ENCODE measurements around the gene TMEM151A. TPM values are rescaled to one million over a fixed set of nuclear protein-coding genes. Genes with fewer than 3 reads are reported as not detected.

The TMEM151A gene
- total and polyA plus RNA-seq, 4 donors: 0.13 TPM; not detected in 3

DNA sequence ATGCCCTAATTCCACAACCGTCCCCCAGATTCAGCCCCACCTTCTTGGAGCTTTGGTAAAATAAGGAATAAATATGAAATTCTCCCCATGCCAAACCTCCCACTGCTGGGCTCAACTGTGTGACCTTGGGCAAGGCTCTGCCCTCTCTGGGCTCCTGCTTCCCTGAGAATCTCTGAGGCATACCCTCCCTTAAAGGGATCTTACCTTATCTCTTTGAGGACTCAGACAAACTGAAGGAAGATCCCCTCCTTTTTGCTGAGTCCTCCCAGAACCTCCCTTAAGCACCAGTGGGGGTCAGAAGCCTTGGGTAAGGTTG lies 22.4 kb downstream of the TMEM151A start:
- 87 to 89% methylated on average over 1 of the region's 1 CpG for WGBS, 2 donors
- no peaks in the 10 kb centered on the region for H3K36me3 ChIP-seq (ENCODE audit: control insufficient read depth in 1 of 2, insufficient read depth in 2 of 2, low read length in 1 of 2)
- H3K9me3 ChIP-seq (ENCODE audit: control insufficient read depth, low read length): no peaks in the 10 kb centered on the region
- ATAC-seq (ENCODE audit: low FRiP score) (no peak), DNase-seq (no peak)
- H3K4me3 ChIP-seq (ENCODE audit: low read length in 2 of 2): no peak overlapping the region
- no peaks in the 10 kb centered on the region for H3K27me3 ChIP-seq (ENCODE audit: control insufficient read depth in 1 of 2, insufficient read depth in 2 of 2, low read length in 1 of 2)
- no peak overlapping the region for H3K27ac ChIP-seq (ENCODE audit: low read depth in 1 of 2, low read length in 2 of 2)
- intact Hi-C loops (cut with DNase I): loop anchor here in 1 of 2 donors (1.0 kb wide), 1 partner anchor 75 kb away; no protein-coding TSS in a partner anchor
- H3K4me1 ChIP-seq (ENCODE audit: control insufficient read depth in 1 of 2, insufficient read depth in 2 of 2, low read length in 2 of 2): no peaks in the 10 kb centered on the region

DNA sequence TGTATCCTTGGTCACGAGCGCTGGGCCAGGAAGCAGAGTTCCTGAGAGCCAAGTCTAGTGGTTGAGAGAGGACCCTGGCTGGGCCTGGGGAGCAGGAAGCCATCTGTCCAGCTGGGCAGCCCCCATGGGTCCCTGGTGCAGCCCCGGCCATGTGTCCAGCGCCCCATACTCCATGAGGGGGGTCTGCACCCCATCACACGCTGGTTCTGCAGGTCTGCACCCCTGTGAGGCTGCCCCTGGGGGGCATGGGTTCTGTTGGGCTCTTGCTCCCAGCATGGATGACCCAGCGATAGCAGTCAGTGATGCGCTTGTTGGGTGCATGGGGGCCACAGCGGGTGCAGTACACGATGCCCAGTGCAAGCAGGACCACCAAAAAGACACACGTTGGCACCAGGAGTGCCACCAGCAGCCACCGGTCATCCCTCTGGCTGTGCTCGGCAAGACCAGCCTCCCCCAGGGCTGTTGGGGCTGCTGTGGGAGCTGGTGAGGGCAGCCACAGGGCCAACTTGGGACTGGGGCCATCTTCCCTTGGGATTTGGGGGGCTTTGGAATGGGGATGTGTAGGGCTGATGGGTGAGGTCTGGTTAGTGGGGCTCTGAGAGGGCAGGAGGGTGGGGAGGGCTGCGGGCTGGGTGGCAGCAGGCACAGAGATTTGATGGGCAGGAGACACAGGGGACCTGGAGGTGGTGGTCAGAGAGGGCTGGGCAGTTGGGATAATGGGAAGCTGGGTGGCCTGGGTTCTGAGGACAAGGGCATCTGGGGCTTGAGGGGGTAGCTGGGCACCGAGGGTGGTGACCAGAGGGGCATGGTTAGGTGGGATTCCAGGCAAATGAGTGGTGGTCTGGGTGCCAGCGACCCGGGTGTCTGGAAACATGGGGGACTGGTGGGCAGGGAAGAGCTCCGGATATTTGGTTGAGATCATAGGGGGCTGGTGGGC lies 23.1 kb downstream of the TMEM151A start:
- intact Hi-C loops (cut with DNase I): loop anchor here in 1 of 2 donors (1.0 kb wide), 1 partner anchor 74 kb away; no protein-coding TSS in a partner anchor
- Histone ChIP-seq H3K9me3 (ENCODE audit: control insufficient read depth, low read length) (no peaks in the 10 kb centered on the region), H3K27me3 (ENCODE audit: control insufficient read depth in 1 of 2, insufficient read depth in 2 of 2, low read length in 1 of 2) (no peaks in the 10 kb centered on the region), H3K4me1 (ENCODE audit: control insufficient read depth in 1 of 2, insufficient read depth in 2 of 2, low read length in 2 of 2) (no peaks in the 10 kb centered on the region), H3K4me3 (ENCODE audit: low read length in 2 of 2) (no peak overlapping the region), H3K27ac (ENCODE audit: low read depth in 1 of 2, low read length in 2 of 2) (no peak overlapping the region), H3K36me3 (ENCODE audit: control insufficient read depth in 1 of 2, insufficient read depth in 2 of 2, low read length in 1 of 2) (no peaks in the 10 kb centered on the region)
- DNase-seq: no peak
- no peak for ATAC-seq (ENCODE audit: low FRiP score)
- 91% methylated on average over 17 of the region's 17 CpGs for WGBS, 2 donors

DNA sequence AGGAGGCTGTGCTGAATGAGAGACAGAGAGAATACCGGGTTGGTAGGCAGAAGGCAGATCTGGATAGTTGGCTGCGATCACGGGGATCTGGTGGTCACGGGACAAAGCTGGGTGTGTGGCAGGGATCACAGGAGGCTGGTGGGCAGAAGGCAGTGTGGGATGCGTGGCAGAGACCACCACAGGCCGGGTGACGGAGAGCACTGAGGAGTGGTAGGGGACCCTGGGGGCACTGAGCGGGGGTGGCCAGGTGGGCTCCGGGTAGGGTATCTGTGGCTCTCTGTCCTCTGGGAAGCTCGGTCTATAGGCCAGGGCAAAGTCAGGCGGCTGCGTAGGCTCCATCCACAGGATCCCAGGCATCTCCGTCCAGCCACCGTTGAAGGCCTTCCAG lies 23.8 kb downstream of the TMEM151A start:
- intact Hi-C loops (cut with DNase I): no loop called here
- H3K4me3 ChIP-seq (ENCODE audit: low read length in 2 of 2): no peak overlapping the region
- H3K9me3 ChIP-seq (ENCODE audit: control insufficient read depth, low read length): no peaks in the 10 kb centered on the region
- DNase-seq (no peak), ATAC-seq (ENCODE audit: low FRiP score) (no peak)
- H3K36me3 ChIP-seq (ENCODE audit: control insufficient read depth in 1 of 2, insufficient read depth in 2 of 2, low read length in 1 of 2): no peaks in the 10 kb centered on the region
- no peaks in the 10 kb centered on the region for H3K4me1 ChIP-seq (ENCODE audit: control insufficient read depth in 1 of 2, insufficient read depth in 2 of 2, low read length in 2 of 2)
- no peaks in the 10 kb centered on the region for H3K27me3 ChIP-seq (ENCODE audit: control insufficient read depth in 1 of 2, insufficient read depth in 2 of 2, low read length in 1 of 2)
- 92 to 93% methylated on average over 14 of the region's 14 CpGs for WGBS, 2 donors
- no peak overlapping the region for H3K27ac ChIP-seq (ENCODE audit: low read depth in 1 of 2, low read length in 2 of 2)

DNA sequence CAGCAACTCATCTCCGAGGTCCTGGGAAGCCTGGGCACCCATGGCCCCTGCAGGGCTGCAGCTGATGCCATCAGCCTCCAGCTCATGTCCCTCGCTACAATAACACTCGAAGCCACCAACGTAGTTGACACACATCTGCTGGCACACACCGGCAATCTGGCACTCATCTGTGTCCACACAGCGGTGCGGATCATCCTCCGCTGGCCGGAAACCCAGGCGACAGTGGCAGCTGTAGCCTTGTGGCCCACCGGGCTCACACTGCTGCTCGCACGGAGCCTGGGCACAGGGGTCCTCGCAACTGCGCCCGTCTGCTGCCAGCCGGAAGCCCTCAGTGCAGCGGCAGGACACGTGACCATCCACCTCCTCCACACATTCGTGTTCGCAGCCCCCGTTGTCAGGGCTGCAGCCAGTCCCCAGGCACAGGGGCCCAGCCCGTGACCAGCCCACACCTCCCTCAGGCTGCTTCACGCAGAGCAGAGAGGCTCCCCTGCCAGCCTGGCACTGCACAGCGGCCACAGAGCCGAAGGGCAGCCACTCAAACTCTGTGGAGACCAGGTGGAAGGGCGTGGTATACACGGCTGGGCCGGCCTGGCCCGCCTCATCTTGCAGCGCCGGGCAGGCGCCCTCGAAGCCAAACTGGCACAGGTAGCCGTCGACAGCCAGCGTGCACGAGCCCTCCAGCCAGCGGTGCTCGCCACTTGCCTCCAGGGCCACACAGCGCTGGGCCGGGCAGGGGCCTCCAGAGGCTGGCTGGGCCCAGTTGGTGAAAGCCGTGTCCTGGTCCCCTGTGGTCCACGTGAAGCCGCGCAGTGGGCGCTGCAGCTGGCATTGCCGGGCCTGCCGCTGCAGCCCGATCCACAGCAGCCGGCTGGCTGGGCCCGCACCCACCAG lies 24.5 kb downstream of the TMEM151A start:
- Histone ChIP-seq H3K4me1 (ENCODE audit: control insufficient read depth in 1 of 2, insufficient read depth in 2 of 2, low read length in 2 of 2) (no peaks in the 10 kb centered on the region), H3K27ac (ENCODE audit: low read depth in 1 of 2, low read length in 2 of 2) (no peak overlapping the region), H3K4me3 (ENCODE audit: low read length in 2 of 2) (peak overlapping the region in 1 of 2 donors; percentile 2), H3K9me3 (ENCODE audit: control insufficient read depth, low read length) (no peaks in the 10 kb centered on the region), H3K27me3 (ENCODE audit: control insufficient read depth in 1 of 2, insufficient read depth in 2 of 2, low read length in 1 of 2) (no peaks in the 10 kb centered on the region), H3K36me3 (ENCODE audit: control insufficient read depth in 1 of 2, insufficient read depth in 2 of 2, low read length in 1 of 2) (no peaks in the 10 kb centered on the region)
- no peak for DNase-seq
- no peak for ATAC-seq (ENCODE audit: low FRiP score)
- intact Hi-C loops (cut with DNase I): no loop called here
- 38 to 49% methylated on average over 52 of the region's 52 CpGs for WGBS, 2 donors

DNA sequence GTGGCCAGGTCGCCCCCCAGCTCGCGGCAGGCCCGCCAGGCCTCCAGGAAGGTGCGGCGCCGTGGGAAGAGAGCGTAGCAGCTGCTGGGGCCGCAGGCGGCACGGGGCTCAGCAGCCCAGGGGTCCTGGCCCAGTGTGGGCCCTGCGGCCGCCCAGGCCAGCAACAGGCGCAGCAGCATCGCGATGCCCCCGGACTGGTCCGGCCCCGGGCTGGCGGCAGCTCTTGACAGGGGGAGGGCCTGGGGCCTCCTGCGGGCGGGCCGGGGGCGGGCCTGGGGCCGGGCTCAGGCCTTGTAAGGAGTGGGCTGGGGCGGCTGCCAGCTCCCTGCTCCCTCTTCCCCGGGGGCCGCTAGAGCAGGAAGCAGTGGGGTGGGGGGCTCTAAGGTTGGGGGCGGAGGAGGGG lies 25.2 kb downstream of the TMEM151A start, which contains the start of gene CD248:
Gene CD248 (minus strand): TSS at position 196 of the 403 bp plus-strand sequence. CDS start 17 bp downstream, at position 179.
- Histone ChIP-seq H3K27me3 (ENCODE audit: control insufficient read depth in 1 of 2, insufficient read depth in 2 of 2, low read length in 1 of 2) (no peaks in the 10 kb centered on the region), H3K4me3 (ENCODE audit: low read length in 2 of 2) (peak within 1 kb of the TSS in 1 of 2 donors; percentile 2), H3K9me3 (ENCODE audit: control insufficient read depth, low read length) (no peaks in the 10 kb centered on the region), H3K36me3 (ENCODE audit: control insufficient read depth in 1 of 2, insufficient read depth in 2 of 2, low read length in 1 of 2) (no peaks in the 10 kb centered on the region), H3K27ac (ENCODE audit: low read depth in 1 of 2, low read length in 2 of 2) (no peak within 1 kb of the TSS), H3K4me1 (ENCODE audit: control insufficient read depth in 1 of 2, insufficient read depth in 2 of 2, low read length in 2 of 2) (no peaks in the 10 kb centered on the region)
- intact Hi-C loops (cut with DNase I): no loop called here
- DNase-seq (peak; percentile 85 to 90), ATAC-seq (ENCODE audit: low FRiP score) (peak; percentile 62)
- 4 to 5% methylated on average over 11 to 29 of the region's 29 CpGs for WGBS, 2 donors

DNA sequence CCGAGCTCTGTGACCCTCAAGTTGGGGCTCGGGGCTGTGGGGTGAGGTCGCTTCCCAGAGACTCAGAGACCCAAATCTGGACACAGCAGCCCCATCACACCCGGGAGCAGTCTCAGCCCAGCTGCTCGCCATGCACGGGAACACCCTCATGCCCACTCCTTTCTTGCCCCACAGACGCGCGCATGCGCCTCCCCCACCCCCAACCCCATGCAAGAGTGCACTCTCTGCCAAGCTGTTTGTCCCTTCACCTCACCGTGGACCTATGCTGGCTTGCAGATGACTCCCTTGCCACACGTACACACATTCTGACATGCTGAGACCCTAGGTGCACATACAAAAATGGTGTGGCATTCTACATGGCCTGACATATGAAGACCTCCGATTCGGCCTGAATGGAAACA lies 25.6 kb downstream of the TMEM151A start:
- no peak overlapping the region for H3K4me3 ChIP-seq (ENCODE audit: low read length in 2 of 2)
- H3K27me3 ChIP-seq (ENCODE audit: control insufficient read depth in 1 of 2, insufficient read depth in 2 of 2, low read length in 1 of 2): no peaks in the 10 kb centered on the region
- ATAC-seq (ENCODE audit: low FRiP score): no peak
- WGBS, 2 donors: 1 to 2% methylated on average over 10 to 14 of the region's 14 CpGs
- H3K4me1 ChIP-seq (ENCODE audit: control insufficient read depth in 1 of 2, insufficient read depth in 2 of 2, low read length in 2 of 2): no peaks in the 10 kb centered on the region
- H3K27ac ChIP-seq (ENCODE audit: low read depth in 1 of 2, low read length in 2 of 2): no peak overlapping the region
- no peaks in the 10 kb centered on the region for H3K9me3 ChIP-seq (ENCODE audit: control insufficient read depth, low read length)
- DNase-seq: peak in 1 of 2 donors; percentile 68
- H3K36me3 ChIP-seq (ENCODE audit: control insufficient read depth in 1 of 2, insufficient read depth in 2 of 2, low read length in 1 of 2): no peaks in the 10 kb centered on the region
- intact Hi-C loops (cut with DNase I): no loop called here

DNA sequence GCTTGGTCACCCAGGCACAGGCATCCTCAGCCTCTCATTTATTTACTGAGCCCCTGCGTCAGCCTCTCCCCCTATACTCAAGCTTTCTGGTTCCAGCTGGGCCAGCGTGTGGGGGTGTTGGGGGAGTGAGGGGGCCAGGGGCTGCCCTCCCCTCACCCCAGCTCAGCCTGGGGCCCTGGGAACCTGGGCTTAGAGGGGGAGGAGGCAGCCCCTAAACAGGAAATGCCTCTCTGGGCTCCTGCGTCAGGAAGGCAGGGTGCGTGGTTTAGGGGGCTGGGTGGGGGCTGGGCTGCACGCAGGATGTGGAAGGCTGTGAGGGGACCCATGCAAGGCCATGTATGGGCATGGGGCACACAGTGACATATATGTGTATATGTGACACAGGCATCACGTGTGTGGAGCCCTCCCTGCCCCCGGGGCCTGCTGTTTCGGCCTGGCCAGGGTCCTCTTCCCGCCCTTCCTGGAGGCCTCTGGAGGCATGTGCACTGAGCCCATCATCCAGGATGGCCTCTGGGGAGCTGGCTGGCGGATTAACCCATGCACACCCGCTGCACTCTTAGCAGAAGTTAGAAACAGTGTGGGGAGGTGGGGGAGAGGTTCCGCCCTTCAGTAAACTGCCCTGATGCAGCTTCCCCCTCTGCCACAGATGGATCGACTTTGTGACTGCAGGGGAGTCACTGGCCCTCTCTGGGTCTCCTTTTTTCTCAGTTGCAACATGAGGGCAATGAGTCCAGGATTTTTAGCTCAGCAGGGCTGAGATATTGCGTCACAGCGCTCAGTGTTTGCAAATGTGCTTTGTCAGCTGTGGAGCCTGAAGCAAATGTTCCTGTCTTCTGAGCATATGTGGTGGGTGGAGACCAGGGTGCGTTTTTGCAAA lies 26.3 kb downstream of the TMEM151A start:
- peak in 1 of 2 donors; percentile 81 for DNase-seq
- WGBS, 2 donors: 28% methylated on average over 15 to 16 of the region's 16 CpGs
- intact Hi-C loops (cut with DNase I): no loop called here
- H3K27ac ChIP-seq (ENCODE audit: low read depth in 1 of 2, low read length in 2 of 2): no peak overlapping the region
- no peaks in the 10 kb centered on the region for H3K9me3 ChIP-seq (ENCODE audit: control insufficient read depth, low read length)
- H3K36me3 ChIP-seq (ENCODE audit: control insufficient read depth in 1 of 2, insufficient read depth in 2 of 2, low read length in 1 of 2): no peaks in the 10 kb centered on the region
- no peak overlapping the region for H3K4me3 ChIP-seq (ENCODE audit: low read length in 2 of 2)
- peak; percentile 50 for ATAC-seq (ENCODE audit: low FRiP score)
- no peaks in the 10 kb centered on the region for H3K27me3 ChIP-seq (ENCODE audit: control insufficient read depth in 1 of 2, insufficient read depth in 2 of 2, low read length in 1 of 2)
- H3K4me1 ChIP-seq (ENCODE audit: control insufficient read depth in 1 of 2, insufficient read depth in 2 of 2, low read length in 2 of 2): no peaks in the 10 kb centered on the region

DNA sequence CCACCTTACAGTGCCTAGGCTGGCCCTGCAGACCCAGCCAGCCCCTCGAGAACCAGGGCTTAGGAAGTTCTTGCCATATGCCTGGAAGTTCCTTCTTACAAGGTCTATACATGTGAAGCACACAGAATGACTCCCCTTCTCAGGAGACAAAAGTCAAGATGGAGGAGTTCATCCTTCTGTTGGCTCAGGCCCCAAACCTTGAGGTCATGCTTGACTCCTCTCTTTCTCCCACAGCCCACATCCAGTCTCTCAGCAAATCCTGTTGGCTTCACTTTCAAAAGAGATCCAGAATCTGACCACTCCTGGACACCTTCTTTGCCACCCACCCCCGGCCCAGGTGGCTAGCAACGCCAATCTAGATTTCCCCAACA lies 26.9 kb downstream of the TMEM151A start:
- Histone ChIP-seq H3K4me1 (ENCODE audit: control insufficient read depth in 1 of 2, insufficient read depth in 2 of 2, low read length in 2 of 2) (no peaks in the 10 kb centered on the region), H3K9me3 (ENCODE audit: control insufficient read depth, low read length) (no peaks in the 10 kb centered on the region), H3K36me3 (ENCODE audit: control insufficient read depth in 1 of 2, insufficient read depth in 2 of 2, low read length in 1 of 2) (no peaks in the 10 kb centered on the region), H3K4me3 (ENCODE audit: low read length in 2 of 2) (no peak overlapping the region), H3K27ac (ENCODE audit: low read depth in 1 of 2, low read length in 2 of 2) (no peak overlapping the region), H3K27me3 (ENCODE audit: control insufficient read depth in 1 of 2, insufficient read depth in 2 of 2, low read length in 1 of 2) (no peaks in the 10 kb centered on the region)
- ATAC-seq (ENCODE audit: low FRiP score) (no peak), DNase-seq (no peak)
- intact Hi-C loops (cut with DNase I): no loop called here
- WGBS, 2 donors: 90 to 97% methylated on average over 2 to 3 of the region's 3 CpGs

Data from aorta (tissue), 5 donors.